Measurements from ENCODE around the gene LRRC10B. TPM values are rescaled to one million over a fixed set of nuclear protein-coding genes. Genes with fewer than 3 reads are reported as not detected.

LRRC10B gene
- total RNA-seq, 1 experiment from 2014 or later: not detected

DNA sequence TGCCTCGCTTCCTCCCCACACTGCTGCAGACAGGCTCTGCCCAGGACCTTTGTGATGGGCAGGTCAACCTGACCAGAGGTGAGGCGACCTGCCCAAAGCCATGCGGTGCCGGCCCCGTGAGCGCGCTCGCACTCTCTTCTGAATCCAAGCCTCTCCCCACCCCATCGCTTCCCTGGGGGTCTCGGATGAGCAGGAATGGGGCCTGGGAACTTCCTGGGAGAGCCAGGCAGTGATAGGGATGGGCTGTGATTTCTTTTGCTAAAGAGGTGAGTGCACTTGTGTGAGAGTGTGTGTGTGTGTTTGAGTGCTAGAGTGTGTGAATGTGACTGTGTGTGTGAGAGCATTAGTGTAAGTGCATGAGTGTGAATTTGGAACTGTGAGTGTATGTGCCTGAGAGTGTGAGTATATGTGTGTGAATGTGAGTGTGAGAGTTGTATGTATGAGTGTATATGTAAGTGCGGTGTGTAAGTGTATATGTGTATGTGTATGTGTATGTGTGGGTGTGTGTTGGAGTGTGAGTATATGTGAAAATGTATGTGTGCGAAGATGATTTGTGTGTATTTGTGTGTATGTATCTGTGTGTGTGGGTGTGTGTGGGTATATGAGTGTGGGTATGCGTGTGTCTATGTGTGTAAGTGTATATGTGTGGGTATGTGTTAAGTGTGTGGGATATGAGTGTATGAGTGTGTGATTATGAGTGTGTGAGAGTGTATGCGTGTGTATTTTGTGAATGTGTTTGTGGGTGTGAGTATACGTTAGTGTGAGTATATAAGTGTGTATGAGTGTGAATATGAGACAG lies 11.7 kb upstream of the LRRC10B start:
- H3K9me3 ChIP-seq (ENCODE audit: control insufficient read depth in 1 of 2, insufficient read depth in 1 of 2, low read depth in 1 of 2, low read length in 2 of 2): no peaks in the 10 kb centered on the region
- no peaks in the 10 kb centered on the region for H3K9me2 ChIP-seq (ENCODE audit: insufficient read depth)
- no peak overlapping the region for H3K9ac ChIP-seq (ENCODE audit: low read length)
- POLR2A ChIA-PET: no interaction called here
- intact Hi-C loops (cut with micrococcal nuclease): no loop called here
- H2AFZ ChIP-seq (ENCODE audit: low read depth, low read length, poor library complexity, severe bottlenecking): no peak overlapping the region
- ATAC-seq (no peak), DNase-seq (ENCODE audit: low read depth, low spot score) (no peak)
- H3K4me1 ChIP-seq (ENCODE audit: control insufficient read depth in 1 of 2, insufficient read depth in 2 of 2, low read length in 2 of 2): no peaks in the 10 kb centered on the region
- no peaks in the 10 kb centered on the region for H3K27me3 ChIP-seq (ENCODE audit: insufficient read depth, low read length)
- no peaks in the 10 kb centered on the region for H3K36me3 ChIP-seq (ENCODE audit: control insufficient read depth in 1 of 2, insufficient read depth in 2 of 2, low read length in 2 of 2)
- no peaks in the 10 kb centered on the region for H3K79me2 ChIP-seq (ENCODE audit: insufficient read depth, low read length)
- no peak overlapping the region for H3K27ac ChIP-seq (ENCODE audit: low read depth, low read length)
- RAD21 ChIA-PET (ENCODE audit: low non-redundant PET in 1 of 2, low total read pairs in 2 of 2, uncharacterized antibody in 2 of 2, unreplicated experiment in 2 of 2): no interaction called here
- TF ChIP-seq, protein P1, sequence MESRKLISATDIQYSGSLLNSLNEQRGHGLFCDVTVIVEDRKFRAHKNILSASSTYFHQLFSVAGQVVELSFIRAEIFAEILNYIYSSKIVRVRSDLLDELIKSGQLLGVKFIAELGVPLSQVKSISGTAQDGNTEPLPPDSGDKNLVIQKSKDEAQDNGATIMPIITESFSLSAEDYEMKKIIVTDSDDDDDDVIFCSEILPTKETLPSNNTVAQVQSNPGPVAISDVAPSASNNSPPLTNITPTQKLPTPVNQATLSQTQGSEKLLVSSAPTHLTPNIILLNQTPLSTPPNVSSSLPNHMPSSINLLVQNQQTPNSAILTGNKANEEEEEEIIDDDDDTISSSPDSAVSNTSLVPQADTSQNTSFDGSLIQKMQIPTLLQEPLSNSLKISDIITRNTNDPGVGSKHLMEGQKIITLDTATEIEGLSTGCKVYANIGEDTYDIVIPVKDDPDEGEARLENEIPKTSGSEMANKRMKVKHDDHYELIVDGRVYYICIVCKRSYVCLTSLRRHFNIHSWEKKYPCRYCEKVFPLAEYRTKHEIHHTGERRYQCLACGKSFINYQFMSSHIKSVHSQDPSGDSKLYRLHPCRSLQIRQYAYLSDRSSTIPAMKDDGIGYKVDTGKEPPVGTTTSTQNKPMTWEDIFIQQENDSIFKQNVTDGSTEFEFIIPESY (IDR thresholded peaks at IDR 0.05; ENCODE audit: extremely low read depth, insufficient replicate concordance, low read length): no peak
- TF ChIP-seq RAD21 (IDR thresholded peaks at IDR 0.05; ENCODE audit: low read depth) (no peak), JUND (IDR thresholded peaks at IDR 0.05) (no peak), CBX3 (IDR thresholded peaks at IDR 0.05; ENCODE audit: low read depth) (no peak), POLR2AphosphoS5 (IDR thresholded peaks at IDR 0.05; ENCODE audit: low read depth, low read length) (no peak), ZFX (IDR thresholded peaks at IDR 0.05) (no peak)
- TF ChIP-seq, protein P2, sequence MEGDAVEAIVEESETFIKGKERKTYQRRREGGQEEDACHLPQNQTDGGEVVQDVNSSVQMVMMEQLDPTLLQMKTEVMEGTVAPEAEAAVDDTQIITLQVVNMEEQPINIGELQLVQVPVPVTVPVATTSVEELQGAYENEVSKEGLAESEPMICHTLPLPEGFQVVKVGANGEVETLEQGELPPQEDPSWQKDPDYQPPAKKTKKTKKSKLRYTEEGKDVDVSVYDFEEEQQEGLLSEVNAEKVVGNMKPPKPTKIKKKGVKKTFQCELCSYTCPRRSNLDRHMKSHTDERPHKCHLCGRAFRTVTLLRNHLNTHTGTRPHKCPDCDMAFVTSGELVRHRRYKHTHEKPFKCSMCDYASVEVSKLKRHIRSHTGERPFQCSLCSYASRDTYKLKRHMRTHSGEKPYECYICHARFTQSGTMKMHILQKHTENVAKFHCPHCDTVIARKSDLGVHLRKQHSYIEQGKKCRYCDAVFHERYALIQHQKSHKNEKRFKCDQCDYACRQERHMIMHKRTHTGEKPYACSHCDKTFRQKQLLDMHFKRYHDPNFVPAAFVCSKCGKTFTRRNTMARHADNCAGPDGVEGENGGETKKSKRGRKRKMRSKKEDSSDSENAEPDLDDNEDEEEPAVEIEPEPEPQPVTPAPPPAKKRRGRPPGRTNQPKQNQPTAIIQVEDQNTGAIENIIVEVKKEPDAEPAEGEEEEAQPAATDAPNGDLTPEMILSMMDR (IDR thresholded peaks at IDR 0.05 in 2 of 3, conservative IDR thresholded peaks at IDR 0.05 in 1 of 3; ENCODE audit: borderline replicate concordance in 1 of 3, insufficient read depth in 1 of 3, low read depth in 2 of 3, low read length in 2 of 3): no peak
- TF ChIP-seq, protein P3, sequence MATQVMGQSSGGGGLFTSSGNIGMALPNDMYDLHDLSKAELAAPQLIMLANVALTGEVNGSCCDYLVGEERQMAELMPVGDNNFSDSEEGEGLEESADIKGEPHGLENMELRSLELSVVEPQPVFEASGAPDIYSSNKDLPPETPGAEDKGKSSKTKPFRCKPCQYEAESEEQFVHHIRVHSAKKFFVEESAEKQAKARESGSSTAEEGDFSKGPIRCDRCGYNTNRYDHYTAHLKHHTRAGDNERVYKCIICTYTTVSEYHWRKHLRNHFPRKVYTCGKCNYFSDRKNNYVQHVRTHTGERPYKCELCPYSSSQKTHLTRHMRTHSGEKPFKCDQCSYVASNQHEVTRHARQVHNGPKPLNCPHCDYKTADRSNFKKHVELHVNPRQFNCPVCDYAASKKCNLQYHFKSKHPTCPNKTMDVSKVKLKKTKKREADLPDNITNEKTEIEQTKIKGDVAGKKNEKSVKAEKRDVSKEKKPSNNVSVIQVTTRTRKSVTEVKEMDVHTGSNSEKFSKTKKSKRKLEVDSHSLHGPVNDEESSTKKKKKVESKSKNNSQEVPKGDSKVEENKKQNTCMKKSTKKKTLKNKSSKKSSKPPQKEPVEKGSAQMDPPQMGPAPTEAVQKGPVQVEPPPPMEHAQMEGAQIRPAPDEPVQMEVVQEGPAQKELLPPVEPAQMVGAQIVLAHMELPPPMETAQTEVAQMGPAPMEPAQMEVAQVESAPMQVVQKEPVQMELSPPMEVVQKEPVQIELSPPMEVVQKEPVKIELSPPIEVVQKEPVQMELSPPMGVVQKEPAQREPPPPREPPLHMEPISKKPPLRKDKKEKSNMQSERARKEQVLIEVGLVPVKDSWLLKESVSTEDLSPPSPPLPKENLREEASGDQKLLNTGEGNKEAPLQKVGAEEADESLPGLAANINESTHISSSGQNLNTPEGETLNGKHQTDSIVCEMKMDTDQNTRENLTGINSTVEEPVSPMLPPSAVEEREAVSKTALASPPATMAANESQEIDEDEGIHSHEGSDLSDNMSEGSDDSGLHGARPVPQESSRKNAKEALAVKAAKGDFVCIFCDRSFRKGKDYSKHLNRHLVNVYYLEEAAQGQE (IDR thresholded peaks at IDR 0.05; ENCODE audit: low read depth): no peak
- BruUV-seq (replicated peaks): no TSS peak
- H3K4me2 ChIP-seq (ENCODE audit: low read length): no peak overlapping the region
- H3K4me3 ChIP-seq (replicated peaks in 1 of 2; ENCODE audit: low read depth in 1 of 2, low read length in 2 of 2): no peak overlapping the region
- CTCF ChIA-PET: no interaction called here
- no peaks in the 10 kb centered on the region for H4K20me1 ChIP-seq (ENCODE audit: insufficient read depth)

Data from HCT116 (cell line).